IMR-90 (cell line): ENCODE measurements around the gene SLC35F3.

Experiments used
- BHLHE40 ChIP-seq: fragments of 150-350 bp; IDR thresholded peaks from 2 replicates; pipeline ENCODE4 v1.6.1; 2016; ENCODE audit warnings: mild to moderate bottlenecking, low read depth, low read length
- CEBPB ChIP-seq: IDR thresholded peaks from 2 replicates; pipeline ENCODE4 v1.6.1; 2012; ENCODE audit warnings: low read depth, low read length, improper control_type of control experiment
- CTCF ChIP-seq: conservative IDR thresholded peaks from 2 replicates; pipeline ENCODE4 v1.5.1; 2012; ENCODE audit warnings: mild to moderate bottlenecking, low read depth, low read length, improper control_type of control experiment
- MAFK ChIP-seq: IDR thresholded peaks from 2 replicates; pipeline ENCODE4 v1.6.1; 2012; ENCODE audit warnings: low read depth, low read length, improper control_type of control experiment
- MXI1 ChIP-seq: IDR thresholded peaks from 2 replicates; pipeline ENCODE4 v1.6.1; 2012; ENCODE audit warnings: low read depth, mild to moderate bottlenecking, low read length, moderate library complexity, borderline replicate concordance
- POLR2A ChIP-seq: IDR thresholded peaks from 2 replicates; pipeline ENCODE4 v1.6.1; 2012; ENCODE audit warnings: mild to moderate bottlenecking, low read depth, low read length
- RAD21 ChIP-seq: IDR thresholded peaks from 2 replicates; pipeline ENCODE4 v1.6.1; 2012; ENCODE audit warnings: low read length, improper control_type of control experiment
- RFX5 ChIP-seq: IDR thresholded peaks from 2 replicates; pipeline ENCODE4 v1.8.0; 2012; ENCODE audit warnings: low read depth, mild to moderate bottlenecking, low read length, moderate library complexity
- SMC3 ChIP-seq: fragments of 150-350 bp; IDR thresholded peaks from 2 replicates; pipeline ENCODE4 v1.6.1; 2016; ENCODE audit warnings: low read depth, mild to moderate bottlenecking, antibody characterized with exemption, low read length, moderate library complexity
- TF ChIP-seq, protein P1 (sequence below): fragments of 150-350 bp; IDR thresholded peaks from 2 replicates; pipeline ENCODE4 v1.6.1; 2016; ENCODE audit warnings: low read depth, mild to moderate bottlenecking, low read length, moderate library complexity, borderline replicate concordance

DNA sequence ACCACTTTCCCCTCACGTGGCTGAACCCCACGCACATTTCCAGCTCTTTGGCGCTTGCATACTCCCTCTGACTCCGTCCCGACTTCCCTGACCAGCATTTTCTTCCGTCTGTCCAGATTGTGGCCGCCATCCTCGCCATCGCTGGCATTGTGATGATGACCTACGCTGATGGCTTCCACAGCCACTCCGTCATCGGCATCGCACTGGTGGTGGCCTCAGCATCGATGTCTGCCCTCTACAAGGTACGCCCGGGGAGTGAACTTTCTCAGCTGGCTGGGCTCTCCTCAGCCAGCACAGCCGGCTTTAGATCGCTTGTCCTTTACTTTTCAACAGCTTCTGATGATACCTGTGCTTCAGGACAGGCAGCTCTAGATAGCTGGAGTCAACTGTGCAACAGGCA is 412.0 kb downstream of the SLC35F3 start:
- no peak for TF ChIP-seq CTCF
- TF ChIP-seq SMC3, result no peak
- TF ChIP-seq MAFK, result no peak
- no peak for TF ChIP-seq RAD21
- TF ChIP-seq CEBPB, result no peak
- TF ChIP-seq BHLHE40, result no peak
- TF ChIP-seq MXI1, result no peak
- no peak for TF ChIP-seq RFX5
- TF ChIP-seq, protein P1, sequence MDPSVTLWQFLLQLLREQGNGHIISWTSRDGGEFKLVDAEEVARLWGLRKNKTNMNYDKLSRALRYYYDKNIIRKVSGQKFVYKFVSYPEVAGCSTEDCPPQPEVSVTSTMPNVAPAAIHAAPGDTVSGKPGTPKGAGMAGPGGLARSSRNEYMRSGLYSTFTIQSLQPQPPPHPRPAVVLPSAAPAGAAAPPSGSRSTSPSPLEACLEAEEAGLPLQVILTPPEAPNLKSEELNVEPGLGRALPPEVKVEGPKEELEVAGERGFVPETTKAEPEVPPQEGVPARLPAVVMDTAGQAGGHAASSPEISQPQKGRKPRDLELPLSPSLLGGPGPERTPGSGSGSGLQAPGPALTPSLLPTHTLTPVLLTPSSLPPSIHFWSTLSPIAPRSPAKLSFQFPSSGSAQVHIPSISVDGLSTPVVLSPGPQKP, result no peak
- no peak for TF ChIP-seq POLR2A
